Right lobe of liver (tissue), 4 donors: ENCODE results near the gene ZDHHC3.

Experiments used
- POLR2A ChIP-seq: fragments of 450-650 bp; IDR thresholded peaks from one replicate; pipeline ENCODE4 v1.6.1; 2017; ENCODE audit warnings: antibody characterized with exemption, mild to moderate bottlenecking
- TF ChIP-seq, protein P1 (sequence below), 4 donors: fragments of 200-600 bp in 3 of 4; fragments of 450-650 bp in 1 of 4; IDR thresholded peaks; one replicate each; pipeline versions ENCODE4 v1.5.1 to v1.8.0; 2016 to 2022; ENCODE audit warnings: antibody characterized with exemption in 4 of 4, mild to moderate bottlenecking in 2 of 4
- donor health status: DM: no; HTN: no; CAD: no.
- donor health status: DM: no; HTN: no; CAD: no.
- donor health status: DM: no; HTN: yes; CAD: no.

DNA sequence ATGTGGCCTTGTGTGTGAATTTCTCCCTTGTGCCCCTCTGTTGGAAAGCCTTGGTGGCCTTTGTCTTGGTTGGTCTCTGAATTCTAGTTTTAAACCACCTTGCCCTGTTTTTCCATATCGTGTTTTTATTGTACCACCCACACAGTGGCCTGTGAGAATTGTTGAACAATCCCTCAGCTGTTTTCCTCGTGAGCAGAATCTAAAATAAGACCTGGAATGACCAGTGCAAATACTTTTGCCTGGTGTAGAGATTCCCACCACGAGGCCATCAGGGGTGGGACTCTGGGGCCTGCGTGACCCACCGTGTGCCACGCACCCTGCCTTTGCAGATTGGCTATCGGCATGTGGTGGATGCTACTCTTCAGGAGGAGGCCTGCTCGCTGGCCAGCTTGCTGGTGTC lies 31.1 kb upstream of the ZDHHC3 start:
- TF ChIP-seq POLR2A = no peak
- TF ChIP-seq, protein P1, sequence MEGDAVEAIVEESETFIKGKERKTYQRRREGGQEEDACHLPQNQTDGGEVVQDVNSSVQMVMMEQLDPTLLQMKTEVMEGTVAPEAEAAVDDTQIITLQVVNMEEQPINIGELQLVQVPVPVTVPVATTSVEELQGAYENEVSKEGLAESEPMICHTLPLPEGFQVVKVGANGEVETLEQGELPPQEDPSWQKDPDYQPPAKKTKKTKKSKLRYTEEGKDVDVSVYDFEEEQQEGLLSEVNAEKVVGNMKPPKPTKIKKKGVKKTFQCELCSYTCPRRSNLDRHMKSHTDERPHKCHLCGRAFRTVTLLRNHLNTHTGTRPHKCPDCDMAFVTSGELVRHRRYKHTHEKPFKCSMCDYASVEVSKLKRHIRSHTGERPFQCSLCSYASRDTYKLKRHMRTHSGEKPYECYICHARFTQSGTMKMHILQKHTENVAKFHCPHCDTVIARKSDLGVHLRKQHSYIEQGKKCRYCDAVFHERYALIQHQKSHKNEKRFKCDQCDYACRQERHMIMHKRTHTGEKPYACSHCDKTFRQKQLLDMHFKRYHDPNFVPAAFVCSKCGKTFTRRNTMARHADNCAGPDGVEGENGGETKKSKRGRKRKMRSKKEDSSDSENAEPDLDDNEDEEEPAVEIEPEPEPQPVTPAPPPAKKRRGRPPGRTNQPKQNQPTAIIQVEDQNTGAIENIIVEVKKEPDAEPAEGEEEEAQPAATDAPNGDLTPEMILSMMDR (IDR thresholded peaks at IDR 0.05) = no peak
